H1 (cell line): Measurements from ENCODE around the gene TNFSF11. TPM values are rescaled to one million over a fixed set of nuclear protein-coding genes. Genes with fewer than 3 reads are reported as not detected.

ENCODE experiments used
- CHD7 ChIP-seq: fragments of 300-600 bp; sonication (generic); IDR thresholded peaks from 2 replicates; pipeline ENCODE4 v1.7.1; 2012; ENCODE audit warnings: low read length, moderate library complexity, mild to moderate bottlenecking, inconsistent platforms; ENCODE audit not compliant: insufficient replicate concordance
- E2F6 ChIP-seq: IDR thresholded peaks from 2 replicates; pipeline ENCODE4 v1.6.1; 2012; ENCODE audit warnings: inconsistent platforms
- GABPA ChIP-seq: IDR thresholded peaks from 2 replicates; pipeline ENCODE4 v1.6.1; 2011; ENCODE audit warnings: mild to moderate bottlenecking, low read length, moderate library complexity, borderline replicate concordance; ENCODE audit not compliant: insufficient read depth
- GTF2F1 ChIP-seq: IDR thresholded peaks from 2 replicates; pipeline ENCODE4 v1.6.1; 2012; ENCODE audit warnings: low read depth, low read length, improper control_type of control experiment, borderline replicate concordance
- KDM5A ChIP-seq: fragments of 200-600 bp; IDR thresholded peaks from 2 replicates; pipeline ENCODE4 v1.7.1; 2012; ENCODE audit warnings: mild to moderate bottlenecking, low read length, inconsistent platforms, mixed read lengths
- MAFK ChIP-seq: IDR thresholded peaks from 2 replicates; pipeline ENCODE4 v1.6.1; 2012; ENCODE audit warnings: low read depth, mild to moderate bottlenecking, improper control_type of control experiment, low read length
- SIRT6 ChIP-seq: IDR thresholded peaks from one replicate; pipeline ENCODE4 v1.7.1; 2012; ENCODE audit warnings: low read length, inconsistent platforms
- SIX5 ChIP-seq: IDR thresholded peaks from 2 replicates; pipeline ENCODE4 v1.6.1; 2011; ENCODE audit warnings: mild to moderate bottlenecking, low read depth, low read length
- TEAD4 ChIP-seq: IDR thresholded peaks from 2 replicates; pipeline ENCODE4 v1.6.1; 2012; ENCODE audit warnings: low read depth, low read length, inconsistent platforms, mixed read lengths
- YY1 ChIP-seq: IDR thresholded peaks from 2 replicates; pipeline ENCODE4 v1.6.1; 2011; ENCODE audit warnings: low read depth, mild to moderate bottlenecking, low read length
- polyA plus RNA-seq, 7 experiments: library from polyadenylated mRNA; depleted of rRNA in 3 of 7; stranded (reverse) in 5 of 7; unstranded in 2 of 7; fragments of >200 nt in 5 of 7; fragments of 200-250 nt in 2 of 7; gene quantifications; 1 replicate in 5 of 7; 2 replicates in 1 of 7; 4 replicates in 1 of 7; pipeline versions ENCODE4 v1.2.1 to v1.2.3, GENCODE V29; 2011 to 2013; ENCODE audit warnings: missing spikeins in 2 of 7, mixed read lengths in 2 of 7
- total RNA-seq: library from RNA; stranded (reverse); fragmentation: NEBNext Ultra II Directional; extraction: Animal tissue kit (Norgen Biotek cat#: 25700); gene quantifications from 2 replicates; pipeline ENCODE4 v1.2.1, GENCODE V29; 2021

TNFSF11 gene
- total and polyA plus RNA-seq, 2 of the 8 experiments (the other 6 are each of a cell fraction or from before 2014, with no cell fraction given): 9.3 to 12.0 TPM

- TF ChIP-seq CHD7 (no peak), GABPA (no peak), TEAD4 (no peak), SIX5 (no peak), SIRT6 (no peak), KDM5A (no peak), E2F6 (no peak), GTF2F1 (no peak), MAFK (no peak), YY1 (no peak)
These were observed 50.0 kb downstream of the TNFSF11 start (continued) for GRCh38 chr13:42623916-42624315.
